H1 (cell line): ENCODE results near the gene DNAJB11. TPM values are rescaled to one million over a fixed set of nuclear protein-coding genes. Genes with fewer than 3 reads are reported as not detected.

Experiments used
- BRCA1 ChIP-seq: IDR thresholded peaks from 2 replicates; pipeline ENCODE4 v1.6.1; 2012; ENCODE audit warnings: low read depth, low read length, improper control_type of control experiment
- CBX5 ChIP-seq: fragments of 300-800, 300-1000 bp; sonication (generic); IDR thresholded peaks from 2 replicates; pipeline ENCODE4 v1.7.1; 2016; ENCODE audit warnings: antibody characterized with exemption, low read length, low read depth
- FOSL1 ChIP-seq: IDR thresholded peaks from 2 replicates; pipeline ENCODE4 v1.6.1; 2011; ENCODE audit warnings: mild to moderate bottlenecking, low read depth, low read length, moderate library complexity; ENCODE audit not compliant: insufficient read depth
- JUND ChIP-seq: IDR thresholded peaks from 2 replicates; pipeline ENCODE4 v1.6.1; 2011; ENCODE audit warnings: mild to moderate bottlenecking, improper control_type of control experiment, low read length
- NRF1 ChIP-seq: IDR thresholded peaks from 2 replicates; pipeline ENCODE4 v1.6.1; 2011; ENCODE audit warnings: mild to moderate bottlenecking, low read depth, low read length, improper control_type of control experiment
- RXRA ChIP-seq: IDR thresholded peaks from 2 replicates; pipeline ENCODE4 v1.6.1; 2011; ENCODE audit warnings: low read depth, mild to moderate bottlenecking, low read length, moderate library complexity; ENCODE audit not compliant: insufficient read depth
- SP2 ChIP-seq: IDR thresholded peaks from 2 replicates; pipeline ENCODE4 v1.6.1; 2012; ENCODE audit warnings: mild to moderate bottlenecking, low read length, inconsistent platforms
- TBP ChIP-seq: IDR thresholded peaks from 2 replicates; pipeline ENCODE4 v1.6.1; 2011; ENCODE audit warnings: low read depth, low read length, improper control_type of control experiment
- polyA plus RNA-seq, 7 experiments: library from polyadenylated mRNA; depleted of rRNA in 3 of 7; stranded (reverse) in 5 of 7; unstranded in 2 of 7; fragments of >200 nt in 5 of 7; fragments of 200-250 nt in 2 of 7; gene quantifications; 1 replicate in 5 of 7; 2 replicates in 1 of 7; 4 replicates in 1 of 7; pipeline versions ENCODE4 v1.2.1 to v1.2.3, GENCODE V29; 2011 to 2013; ENCODE audit warnings: missing spikeins in 2 of 7, mixed read lengths in 2 of 7
- total RNA-seq: library from RNA; stranded (reverse); fragmentation: NEBNext Ultra II Directional; extraction: Animal tissue kit (Norgen Biotek cat#: 25700); gene quantifications from 2 replicates; pipeline ENCODE4 v1.2.1, GENCODE V29; 2021
- TF ChIP-seq, protein P1 (sequence below): fragments of 300-600 bp; sonication (generic); IDR thresholded peaks from 2 replicates; pipeline ENCODE4 v1.7.1; 2012; ENCODE audit warnings: low read length, moderate library complexity, mild to moderate bottlenecking, inconsistent platforms; ENCODE audit not compliant: insufficient replicate concordance
- TF ChIP-seq, protein P2 (sequence below): IDR thresholded peaks from 2 replicates; pipeline ENCODE4 v1.6.1; 2012; ENCODE audit warnings: inconsistent platforms
- TF ChIP-seq, protein P3 (sequence below): IDR thresholded peaks from 2 replicates; pipeline ENCODE4 v1.6.1; 2012; ENCODE audit warnings: inconsistent platforms

The DNAJB11 gene
- total and polyA plus RNA-seq, 2 of the 8 experiments (the other 6 are each of a cell fraction or from before 2014, with no cell fraction given) = 14.6 to 63.9 TPM

DNA sequence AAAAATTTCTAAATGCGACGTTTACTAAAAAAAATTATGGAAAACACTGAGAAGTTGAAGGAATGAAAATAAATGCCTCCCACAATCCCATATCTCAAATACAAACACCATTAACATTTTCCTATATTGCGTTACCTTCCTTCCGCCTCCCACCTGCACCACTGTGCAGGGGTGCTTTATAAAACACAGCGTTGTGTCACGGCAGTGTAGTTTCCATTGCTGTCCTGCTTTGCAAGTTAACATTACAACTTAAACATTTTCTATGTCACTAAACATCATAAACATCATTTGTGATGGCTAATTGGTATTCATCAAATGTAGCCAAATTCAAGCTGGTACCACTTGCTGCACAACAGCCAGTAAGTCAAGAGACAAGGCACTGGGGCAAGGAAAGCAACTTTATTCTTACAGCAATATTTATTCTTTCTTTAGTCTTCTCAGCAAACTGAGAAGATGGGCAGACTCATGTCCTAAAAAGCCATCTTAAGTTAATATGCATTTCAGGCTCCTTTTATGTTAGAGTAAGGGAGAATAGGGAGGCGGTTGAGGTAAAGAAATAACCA lies 57.4 kb downstream of the DNAJB11 start (continued):
- TF ChIP-seq, protein P1, sequence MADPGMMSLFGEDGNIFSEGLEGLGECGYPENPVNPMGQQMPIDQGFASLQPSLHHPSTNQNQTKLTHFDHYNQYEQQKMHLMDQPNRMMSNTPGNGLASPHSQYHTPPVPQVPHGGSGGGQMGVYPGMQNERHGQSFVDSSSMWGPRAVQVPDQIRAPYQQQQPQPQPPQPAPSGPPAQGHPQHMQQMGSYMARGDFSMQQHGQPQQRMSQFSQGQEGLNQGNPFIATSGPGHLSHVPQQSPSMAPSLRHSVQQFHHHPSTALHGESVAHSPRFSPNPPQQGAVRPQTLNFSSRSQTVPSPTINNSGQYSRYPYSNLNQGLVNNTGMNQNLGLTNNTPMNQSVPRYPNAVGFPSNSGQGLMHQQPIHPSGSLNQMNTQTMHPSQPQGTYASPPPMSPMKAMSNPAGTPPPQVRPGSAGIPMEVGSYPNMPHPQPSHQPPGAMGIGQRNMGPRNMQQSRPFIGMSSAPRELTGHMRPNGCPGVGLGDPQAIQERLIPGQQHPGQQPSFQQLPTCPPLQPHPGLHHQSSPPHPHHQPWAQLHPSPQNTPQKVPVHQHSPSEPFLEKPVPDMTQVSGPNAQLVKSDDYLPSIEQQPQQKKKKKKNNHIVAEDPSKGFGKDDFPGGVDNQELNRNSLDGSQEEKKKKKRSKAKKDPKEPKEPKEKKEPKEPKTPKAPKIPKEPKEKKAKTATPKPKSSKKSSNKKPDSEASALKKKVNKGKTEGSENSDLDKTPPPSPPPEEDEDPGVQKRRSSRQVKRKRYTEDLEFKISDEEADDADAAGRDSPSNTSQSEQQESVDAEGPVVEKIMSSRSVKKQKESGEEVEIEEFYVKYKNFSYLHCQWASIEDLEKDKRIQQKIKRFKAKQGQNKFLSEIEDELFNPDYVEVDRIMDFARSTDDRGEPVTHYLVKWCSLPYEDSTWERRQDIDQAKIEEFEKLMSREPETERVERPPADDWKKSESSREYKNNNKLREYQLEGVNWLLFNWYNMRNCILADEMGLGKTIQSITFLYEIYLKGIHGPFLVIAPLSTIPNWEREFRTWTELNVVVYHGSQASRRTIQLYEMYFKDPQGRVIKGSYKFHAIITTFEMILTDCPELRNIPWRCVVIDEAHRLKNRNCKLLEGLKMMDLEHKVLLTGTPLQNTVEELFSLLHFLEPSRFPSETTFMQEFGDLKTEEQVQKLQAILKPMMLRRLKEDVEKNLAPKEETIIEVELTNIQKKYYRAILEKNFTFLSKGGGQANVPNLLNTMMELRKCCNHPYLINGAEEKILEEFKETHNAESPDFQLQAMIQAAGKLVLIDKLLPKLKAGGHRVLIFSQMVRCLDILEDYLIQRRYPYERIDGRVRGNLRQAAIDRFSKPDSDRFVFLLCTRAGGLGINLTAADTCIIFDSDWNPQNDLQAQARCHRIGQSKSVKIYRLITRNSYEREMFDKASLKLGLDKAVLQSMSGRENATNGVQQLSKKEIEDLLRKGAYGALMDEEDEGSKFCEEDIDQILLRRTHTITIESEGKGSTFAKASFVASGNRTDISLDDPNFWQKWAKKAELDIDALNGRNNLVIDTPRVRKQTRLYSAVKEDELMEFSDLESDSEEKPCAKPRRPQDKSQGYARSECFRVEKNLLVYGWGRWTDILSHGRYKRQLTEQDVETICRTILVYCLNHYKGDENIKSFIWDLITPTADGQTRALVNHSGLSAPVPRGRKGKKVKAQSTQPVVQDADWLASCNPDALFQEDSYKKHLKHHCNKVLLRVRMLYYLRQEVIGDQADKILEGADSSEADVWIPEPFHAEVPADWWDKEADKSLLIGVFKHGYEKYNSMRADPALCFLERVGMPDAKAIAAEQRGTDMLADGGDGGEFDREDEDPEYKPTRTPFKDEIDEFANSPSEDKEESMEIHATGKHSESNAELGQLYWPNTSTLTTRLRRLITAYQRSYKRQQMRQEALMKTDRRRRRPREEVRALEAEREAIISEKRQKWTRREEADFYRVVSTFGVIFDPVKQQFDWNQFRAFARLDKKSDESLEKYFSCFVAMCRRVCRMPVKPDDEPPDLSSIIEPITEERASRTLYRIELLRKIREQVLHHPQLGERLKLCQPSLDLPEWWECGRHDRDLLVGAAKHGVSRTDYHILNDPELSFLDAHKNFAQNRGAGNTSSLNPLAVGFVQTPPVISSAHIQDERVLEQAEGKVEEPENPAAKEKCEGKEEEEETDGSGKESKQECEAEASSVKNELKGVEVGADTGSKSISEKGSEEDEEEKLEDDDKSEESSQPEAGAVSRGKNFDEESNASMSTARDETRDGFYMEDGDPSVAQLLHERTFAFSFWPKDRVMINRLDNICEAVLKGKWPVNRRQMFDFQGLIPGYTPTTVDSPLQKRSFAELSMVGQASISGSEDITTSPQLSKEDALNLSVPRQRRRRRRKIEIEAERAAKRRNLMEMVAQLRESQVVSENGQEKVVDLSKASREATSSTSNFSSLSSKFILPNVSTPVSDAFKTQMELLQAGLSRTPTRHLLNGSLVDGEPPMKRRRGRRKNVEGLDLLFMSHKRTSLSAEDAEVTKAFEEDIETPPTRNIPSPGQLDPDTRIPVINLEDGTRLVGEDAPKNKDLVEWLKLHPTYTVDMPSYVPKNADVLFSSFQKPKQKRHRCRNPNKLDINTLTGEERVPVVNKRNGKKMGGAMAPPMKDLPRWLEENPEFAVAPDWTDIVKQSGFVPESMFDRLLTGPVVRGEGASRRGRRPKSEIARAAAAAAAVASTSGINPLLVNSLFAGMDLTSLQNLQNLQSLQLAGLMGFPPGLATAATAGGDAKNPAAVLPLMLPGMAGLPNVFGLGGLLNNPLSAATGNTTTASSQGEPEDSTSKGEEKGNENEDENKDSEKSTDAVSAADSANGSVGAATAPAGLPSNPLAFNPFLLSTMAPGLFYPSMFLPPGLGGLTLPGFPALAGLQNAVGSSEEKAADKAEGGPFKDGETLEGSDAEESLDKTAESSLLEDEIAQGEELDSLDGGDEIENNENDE = no peak
- no peak for TF ChIP-seq NRF1
- TF ChIP-seq BRCA1 = no peak
- TF ChIP-seq FOSL1 = no peak
- TF ChIP-seq JUND = no peak
- no peak for TF ChIP-seq RXRA
- TF ChIP-seq, protein P2, sequence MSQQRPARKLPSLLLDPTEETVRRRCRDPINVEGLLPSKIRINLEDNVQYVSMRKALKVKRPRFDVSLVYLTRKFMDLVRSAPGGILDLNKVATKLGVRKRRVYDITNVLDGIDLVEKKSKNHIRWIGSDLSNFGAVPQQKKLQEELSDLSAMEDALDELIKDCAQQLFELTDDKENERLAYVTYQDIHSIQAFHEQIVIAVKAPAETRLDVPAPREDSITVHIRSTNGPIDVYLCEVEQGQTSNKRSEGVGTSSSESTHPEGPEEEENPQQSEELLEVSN = no peak
- TF ChIP-seq, protein P3, sequence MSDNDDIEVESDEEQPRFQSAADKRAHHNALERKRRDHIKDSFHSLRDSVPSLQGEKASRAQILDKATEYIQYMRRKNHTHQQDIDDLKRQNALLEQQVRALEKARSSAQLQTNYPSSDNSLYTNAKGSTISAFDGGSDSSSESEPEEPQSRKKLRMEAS = no peak
- no peak for TF ChIP-seq SP2
- TF ChIP-seq TBP = no peak
- no peak for TF ChIP-seq CBX5
